CD14-positive monocyte (primary cell): Measurements from ENCODE around the gene BATF. TPM values are rescaled to one million over a fixed set of nuclear protein-coding genes. Genes with fewer than 3 reads are reported as not detected.
A peak's percentile ranks its signal among the peaks of the same experiment; 100 is the strongest.

Experiments used
- DNase-seq, 3 donors: peaks; one replicate each; pipeline ENCODE4 v3.0.0-alpha.2; 2011 to 2022
- H2AFZ ChIP-seq: 2 replicates; pipeline ENCODE4 v1.6.0; 2012; ENCODE audit warnings: mild to moderate bottlenecking, low read depth, low read length, inconsistent platforms; ENCODE audit not compliant: insufficient read depth, poor library complexity, severe bottlenecking
- H3K27ac ChIP-seq, 2 donors: 1 replicate in 1 of 2; 2 replicates in 1 of 2; pipeline ENCODE4 v1.5.1; 2012 to 2013; ENCODE audit warnings: low read length in 2 of 2, control low read depth in 1 of 2, inconsistent platforms in 1 of 2, low read depth in 1 of 2, mild to moderate bottlenecking in 1 of 2
- H3K27me3 ChIP-seq, 2 donors: one replicate each; pipeline versions ENCODE4 v1.6.0 to v1.6.1; 2011 to 2013; ENCODE audit warnings: low read length in 2 of 2; ENCODE audit not compliant: control insufficient read depth in 2 of 2, insufficient read depth in 2 of 2
- H3K36me3 ChIP-seq, 2 donors: replicated peaks in 1 of 2; 1 replicate in 1 of 2; 2 replicates in 1 of 2; pipeline versions ENCODE4 v1.5.1 to v1.6.1; 2012 to 2013; ENCODE audit warnings: low read length in 2 of 2, control low read depth in 1 of 2, inconsistent platforms in 1 of 2, mild to moderate bottlenecking in 1 of 2; ENCODE audit not compliant: insufficient read depth in 2 of 2, control insufficient read depth in 1 of 2
- H3K4me1 ChIP-seq, 2 donors: 1 replicate in 1 of 2; 2 replicates in 1 of 2; pipeline versions ENCODE4 v1.5.1 to v1.6.1; 2012 to 2013; ENCODE audit warnings: low read length in 2 of 2, control low read depth in 1 of 2, inconsistent platforms in 1 of 2, mild to moderate bottlenecking in 1 of 2, moderate library complexity in 1 of 2; ENCODE audit not compliant: insufficient read depth in 2 of 2, control insufficient read depth in 1 of 2
- H3K4me2 ChIP-seq: replicated peaks from 2 replicates; pipeline ENCODE3; 2012; ENCODE audit warnings: low read length, moderate library complexity, mild to moderate bottlenecking; ENCODE audit not compliant: poor library complexity, severe bottlenecking; ENCODE audit errors: extremely low read depth
- H3K4me3 ChIP-seq, 3 experiments: fragments of 200-600 bp in 1 of 3; sonication (generic) in 1 of 3; replicated peaks in 1 of 3; 1 replicate in 2 of 3; 2 replicates in 1 of 3; pipeline ENCODE4 v1.5.1; 2011 to 2013; ENCODE audit warnings: low read length in 3 of 3, mild to moderate bottlenecking in 3 of 3, control low read depth in 2 of 3, low read depth in 2 of 3, inconsistent platforms in 1 of 3, moderate library complexity in 1 of 3
- H3K79me2 ChIP-seq: 2 replicates; pipeline ENCODE4 v1.6.0; 2012; ENCODE audit warnings: mild to moderate bottlenecking, control low read depth, inconsistent platforms, low read length, moderate library complexity; ENCODE audit not compliant: insufficient read depth
- H3K9ac ChIP-seq: 2 replicates; pipeline ENCODE4 v1.6.0; 2017; ENCODE audit warnings: low read length, mild to moderate bottlenecking; ENCODE audit not compliant: insufficient read depth, poor library complexity, severe bottlenecking
- H3K9me3 ChIP-seq, 2 donors: replicated peaks in 1 of 2; 1 replicate in 1 of 2; 2 replicates in 1 of 2; pipeline versions ENCODE4 v1.5.1 to v1.6.1; 2012 to 2013; ENCODE audit warnings: low read length in 2 of 2, control low read depth in 1 of 2; ENCODE audit not compliant: control insufficient read depth in 1 of 2, insufficient read depth in 1 of 2
- H4K20me1 ChIP-seq: 2 replicates; pipeline ENCODE4 v1.6.0; 2012; ENCODE audit warnings: mild to moderate bottlenecking, low read length, control low read depth, moderate library complexity; ENCODE audit not compliant: insufficient read depth
- H3K27ac Mint-ChIP-seq, 7 donors: one replicate each; pipeline ENCODE4 v1.8.0; 2020; ENCODE audit warnings: mild to moderate bottlenecking in 7 of 7, mixed read lengths in 7 of 7, moderate library complexity in 6 of 7, inconsistent platforms in 2 of 7
- H3K27me3 Mint-ChIP-seq, 3 donors: one replicate each; pipeline ENCODE4 v1.8.0; 2021 to 2022; ENCODE audit warnings: low read depth in 3 of 3, mild to moderate bottlenecking in 3 of 3, mixed read lengths in 3 of 3, moderate library complexity in 3 of 3, inconsistent platforms in 1 of 3
- H3K36me3 Mint-ChIP-seq, 2 donors: one replicate each; pipeline ENCODE4 v1.8.0; 2020; ENCODE audit warnings: mixed read lengths in 2 of 2, inconsistent platforms in 1 of 2, mild to moderate bottlenecking in 1 of 2
- H3K4me1 Mint-ChIP-seq: one replicate; pipeline ENCODE4 v1.8.0; 2020; ENCODE audit warnings: mild to moderate bottlenecking, mixed read lengths
- H3K4me3 Mint-ChIP-seq, 2 donors: one replicate each; pipeline ENCODE4 v1.8.0; 2020; ENCODE audit warnings: mild to moderate bottlenecking in 2 of 2, mixed read lengths in 2 of 2, moderate library complexity in 1 of 2
- H3K9me3 Mint-ChIP-seq, 7 donors: one replicate each; pipeline ENCODE4 v1.8.0; 2020 to 2022; ENCODE audit warnings: mixed read lengths in 7 of 7, mild to moderate bottlenecking in 6 of 7, moderate library complexity in 6 of 7, inconsistent platforms in 2 of 7
- CTCF ChIP-seq: fragments of 200-600 bp; IDR thresholded peaks from one replicate; pipeline ENCODE4 v1.8.0; 2022; ENCODE audit warnings: antibody characterized with exemption, mild to moderate bottlenecking
- WGBS: methylation state at CpG from one replicate; pipeline ENCODE4 v1.1.5; 2013; ENCODE audit warnings: missing lambda C conversion rate; ENCODE audit not compliant: insufficient coverage; 5-methylcytosine and 5-hydroxymethylcytosine counted together
- intact Hi-C, 2 donors: fragments of 100-400 bp; cut with micrococcal nuclease; formaldehyde crosslinking; loops; one replicate each; pipeline versions ENCODE4 v1.15.0 to v1.15.1; 2023
- polyA plus RNA-seq, 3 donors: library from polyadenylated mRNA; depleted of rRNA in 1 of 3; unstranded in 2 of 3; stranded (reverse) in 1 of 3; fragments of 300-500 nt in 2 of 3; fragments of >200 nt in 1 of 3; fragmentation: Illumina TruSeq in 2 of 3; gene quantifications; 1 replicate in 2 of 3; 2 replicates in 1 of 3; pipeline ENCODE4 v1.2.3, GENCODE V29; 2012 to 2021

The BATF gene
- polyA plus RNA-seq, 3 donors = 12.6 to 25.8 (median 20.9) TPM

GRCh38 chr14:75487155-75487671 lies 35.1 kb upstream of the BATF start:
- Histone ChIP-seq H3K4me1 (no peaks in the 10 kb centered on the region), H3K4me2 (no peak overlapping the region), H3K27ac (no peak overlapping the region), H2AFZ (no peak overlapping the region), H3K4me3 (no peak overlapping the region), H4K20me1 (no peaks in the 10 kb centered on the region), H3K9ac (no peak overlapping the region), H3K27me3 (no peaks in the 10 kb centered on the region), H3K36me3 (no peaks in the 10 kb centered on the region), H3K9me3 (no peaks in the 10 kb centered on the region), H3K79me2 (no peaks in the 10 kb centered on the region)
- Mint-ChIP-seq H3K36me3 (no peaks in the 10 kb centered on the region), H3K27me3 (peaks cover 0 to 4% (median 2%) of the 10 kb centered on the region in 3 donors), H3K4me1 (peaks cover 2% of the 10 kb centered on the region), H3K4me3 (no peak overlapping the region), H3K9me3 (peaks cover 0 to 8% (median 4%) of the 10 kb centered on the region in 7 donors), H3K27ac (no peak overlapping the region)
- intact Hi-C loops = loop anchor here (5.0 kb wide), 2 partner anchors 180 to 355 kb away; no protein-coding TSS in a partner anchor
- WGBS = 89% methylated on average over 3 of the region's 7 CpGs
- TF ChIP-seq CTCF = no peak
- DNase-seq = no peak

- no peaks in the 10 kb centered on the region for H3K36me3 Mint-ChIP-seq
- peak overlapping the region in 1 of 2 donors; percentile 48 for H3K4me3 Mint-ChIP-seq
- no peak overlapping the region for H3K9ac ChIP-seq
- H3K4me1 Mint-ChIP-seq = peaks cover 2% of the 10 kb centered on the region
- no peaks in the 10 kb centered on the region for H3K36me3 ChIP-seq
- no peak for TF ChIP-seq CTCF
- H3K79me2 ChIP-seq = no peaks in the 10 kb centered on the region
- intact Hi-C loops = loop anchor here (2.0 to 5.0 kb wide), 3 partner anchors 181 to 357 kb away; no protein-coding TSS in a partner anchor
- peaks cover 0 to 8% (median 3%) of the 10 kb centered on the region in 3 donors for H3K27me3 Mint-ChIP-seq
- no peak overlapping the region for H3K27ac Mint-ChIP-seq
- 100% methylated on average over 4 of the region's 6 CpGs for WGBS
- no peak overlapping the region for H3K4me2 ChIP-seq
- H2AFZ ChIP-seq = no peak overlapping the region
- H4K20me1 ChIP-seq = no peaks in the 10 kb centered on the region
- H3K27me3 ChIP-seq = no peaks in the 10 kb centered on the region
- no peak overlapping the region for H3K4me3 ChIP-seq
- no peak for DNase-seq
- H3K9me3 Mint-ChIP-seq = peaks cover 0 to 8% (median 4%) of the 10 kb centered on the region in 7 donors
- no peaks in the 10 kb centered on the region for H3K4me1 ChIP-seq
- H3K9me3 ChIP-seq = no peaks in the 10 kb centered on the region
- no peak overlapping the region for H3K27ac ChIP-seq
Observed at GRCh38 chr14:75489480-75489837, 32.8 kb upstream of the BATF start.
